ENCODE data around the gene GIT1.
A peak's percentile ranks its signal among the peaks of the same experiment; 100 is the strongest.

Gene GIT1

DNA sequence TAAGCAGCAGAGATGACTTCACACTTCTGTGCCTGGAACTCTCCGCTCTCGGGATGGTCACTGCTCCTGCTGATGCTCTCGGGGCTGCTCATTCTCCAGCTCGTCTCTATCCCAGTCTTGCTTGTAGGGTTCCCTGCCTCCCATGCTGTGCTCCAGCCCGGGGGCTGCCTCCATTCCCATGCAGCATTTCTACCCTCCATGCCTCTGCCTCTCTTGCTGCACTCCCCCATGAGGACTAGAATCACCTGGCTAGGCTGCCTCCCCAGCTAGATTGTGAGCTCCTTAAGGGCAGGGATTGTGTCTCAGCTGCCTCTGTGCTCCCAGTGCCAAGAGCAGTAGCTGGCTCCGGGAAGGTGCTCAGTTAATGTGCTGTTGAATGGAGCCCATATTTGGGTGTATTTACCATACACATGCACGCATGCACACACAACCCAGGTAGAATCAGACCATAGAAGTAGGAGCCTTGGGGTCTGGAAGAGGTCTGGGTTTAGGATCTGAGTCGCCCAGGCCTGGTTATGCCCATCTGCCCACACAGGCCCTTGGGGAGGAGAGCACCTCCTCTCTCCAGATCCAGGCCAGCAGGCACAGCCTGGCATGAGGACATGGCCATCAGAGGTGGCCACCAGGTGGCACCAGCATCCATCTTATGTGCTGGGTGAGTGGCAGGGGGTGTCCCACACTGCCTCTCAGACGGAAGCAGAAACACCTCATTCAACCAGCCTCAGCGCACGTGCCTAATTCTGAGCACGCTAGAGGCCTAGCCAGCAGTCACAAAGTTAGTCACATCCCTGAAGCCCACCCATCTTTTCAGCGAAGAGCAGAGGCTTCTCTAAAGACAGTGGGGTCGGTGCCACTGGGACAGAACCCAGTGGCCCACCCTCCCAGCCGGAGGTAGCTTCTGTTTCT, 9.3 kb downstream of the GIT1 start:
- DNase-seq (ENCODE audit: low spot score), result peak; percentile 98

- no peak for DNase-seq (ENCODE audit: low spot score)
Observed at GRCh38 chr17:29578626-29579485, 10.6 kb downstream of the GIT1 start.

- DNase-seq (ENCODE audit: low spot score), result no peak
Observed at GRCh38 chr17:29577385-29578211, 11.8 kb downstream of the GIT1 start.

- DNase-seq (ENCODE audit: low spot score), result no peak
Observed at GRCh38 chr17:29577001-29577370, 12.5 kb downstream of the GIT1 start.

DNA sequence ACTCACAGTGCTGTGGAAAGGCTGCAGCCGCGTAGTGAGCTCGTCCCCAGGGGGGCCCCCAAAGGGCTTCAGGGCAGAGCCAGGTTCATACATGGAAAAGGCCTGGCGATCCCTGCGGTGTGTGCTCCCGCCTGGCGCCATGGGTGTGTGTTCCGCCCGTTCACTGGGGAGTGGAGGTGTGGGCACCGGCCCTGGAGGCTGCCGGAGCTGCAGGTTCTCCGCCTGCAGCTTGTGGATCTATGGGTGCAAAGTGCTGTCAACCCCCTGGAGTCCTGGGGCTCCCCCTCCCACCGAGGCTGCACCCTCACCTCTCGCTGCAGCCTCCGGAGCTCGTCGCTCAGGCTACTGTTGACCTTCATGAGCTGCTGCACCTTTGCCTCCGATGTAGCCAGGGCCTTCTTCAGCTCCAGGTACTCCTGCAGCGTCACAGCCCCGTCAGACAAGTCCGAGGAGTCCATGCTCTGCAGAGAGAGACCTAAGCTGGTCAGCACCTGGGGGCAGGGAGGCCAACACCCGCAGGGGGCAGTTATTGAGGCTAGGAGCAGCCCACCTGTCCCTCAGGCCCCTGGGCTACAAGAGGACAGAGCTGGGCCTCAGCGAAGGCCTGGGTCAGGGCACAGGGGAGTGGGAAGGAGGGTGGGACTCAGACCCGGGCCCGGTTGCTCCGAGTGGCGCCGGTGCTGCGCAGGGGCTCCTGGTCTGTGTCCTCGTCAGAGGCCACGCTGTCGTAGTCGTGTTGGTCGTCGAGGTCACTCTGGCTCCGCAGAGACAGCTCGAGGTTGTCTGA, 13.0 kb downstream of the GIT1 start:
- DNase-seq (ENCODE audit: low spot score), result no peak

GRCh38 chr17:29575511-29576213, 13.8 kb downstream of the GIT1 start:
- DNase-seq (ENCODE audit: low spot score), result no peak

DNA sequence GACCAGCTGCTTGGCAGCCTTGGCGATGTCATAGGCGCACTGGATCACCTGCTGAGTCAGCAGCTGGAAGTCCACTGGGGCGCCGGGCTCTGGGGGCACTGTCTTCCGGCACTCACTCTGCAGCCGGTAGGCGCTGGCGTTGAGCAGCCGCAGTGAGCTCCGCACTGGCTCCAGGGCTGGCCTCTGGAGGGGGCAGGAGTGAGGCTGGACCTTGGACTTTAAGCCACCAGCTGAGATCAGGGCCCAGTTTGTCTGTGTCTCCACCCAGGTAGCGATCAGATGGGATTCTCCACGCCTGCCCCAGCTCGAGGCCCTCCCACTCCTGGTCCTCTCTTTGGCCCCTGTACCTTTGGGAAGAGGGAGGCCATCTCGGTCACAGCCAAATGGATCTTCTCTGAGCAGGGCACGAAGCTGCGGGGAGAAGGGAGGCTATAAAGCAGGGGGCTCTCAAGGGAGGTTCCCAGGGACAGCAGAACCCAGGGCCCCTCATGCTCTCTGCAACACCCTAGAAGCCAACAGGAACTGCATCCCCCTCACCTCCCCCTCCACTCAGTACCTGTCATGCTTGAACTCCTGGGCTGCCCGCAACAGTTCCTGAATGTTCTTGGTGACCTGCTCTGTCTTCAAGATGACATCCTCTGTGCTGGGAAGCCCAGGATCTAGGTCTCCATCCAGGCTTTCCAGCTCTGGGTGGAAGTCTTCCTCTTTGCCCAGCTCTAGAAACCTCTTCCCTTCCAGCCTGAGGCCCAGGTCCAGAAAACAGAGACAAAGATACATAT, 14.5 kb downstream of the GIT1 start:
- DNase-seq (ENCODE audit: low spot score), result peak; percentile 96

- DNase-seq (ENCODE audit: low spot score), result no peak
Observed at GRCh38 chr17:29573871-29574731, 15.3 kb downstream of the GIT1 start.

- DNase-seq (ENCODE audit: low spot score), result no peak
Observed at GRCh38 chr17:29573558-29573869, 15.9 kb downstream of the GIT1 start.

DNA sequence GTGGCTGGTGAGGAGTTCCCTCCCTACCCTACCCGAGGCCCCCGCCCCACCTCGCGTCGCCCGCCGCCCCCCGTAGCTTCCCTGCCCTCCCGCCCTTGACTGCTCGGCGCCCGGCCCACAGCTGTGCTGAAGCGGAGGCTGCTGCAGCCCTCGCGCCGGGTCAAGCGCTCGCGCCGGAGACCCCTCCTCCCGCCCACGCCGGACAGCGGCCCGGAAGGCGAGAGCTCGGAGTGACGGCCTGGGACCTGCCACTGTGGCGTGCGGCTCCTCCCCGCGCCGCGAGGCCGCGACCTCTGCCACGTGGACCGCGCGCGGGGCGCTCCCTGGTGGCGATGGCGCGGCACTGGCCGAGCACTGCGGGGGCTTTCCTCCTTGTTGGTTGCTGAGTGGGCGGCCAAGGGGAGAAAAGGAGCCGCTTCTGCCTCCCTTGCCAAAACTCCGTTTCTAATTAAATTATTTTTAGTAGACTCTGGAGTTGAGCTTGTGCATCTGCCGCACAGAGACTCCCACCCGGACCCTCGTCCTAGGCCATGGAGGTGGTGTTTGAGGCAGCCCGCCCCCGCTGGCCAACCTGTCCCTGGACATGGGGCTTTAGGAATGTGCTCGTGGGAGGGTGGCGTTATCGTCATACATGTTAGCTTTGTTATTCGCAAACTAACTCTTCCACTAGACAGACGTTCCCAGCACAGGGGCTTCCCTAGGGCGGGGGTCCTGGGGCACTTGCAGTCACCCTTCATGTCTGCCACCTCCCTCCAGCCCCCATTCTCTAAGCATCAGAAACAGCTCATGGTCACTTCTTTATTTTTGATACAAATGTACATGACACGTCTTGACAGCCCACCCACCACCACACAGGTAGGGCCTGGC, 16.5 kb downstream of the GIT1 start:
- peak; percentile 63 for DNase-seq (ENCODE audit: low spot score)

DNA sequence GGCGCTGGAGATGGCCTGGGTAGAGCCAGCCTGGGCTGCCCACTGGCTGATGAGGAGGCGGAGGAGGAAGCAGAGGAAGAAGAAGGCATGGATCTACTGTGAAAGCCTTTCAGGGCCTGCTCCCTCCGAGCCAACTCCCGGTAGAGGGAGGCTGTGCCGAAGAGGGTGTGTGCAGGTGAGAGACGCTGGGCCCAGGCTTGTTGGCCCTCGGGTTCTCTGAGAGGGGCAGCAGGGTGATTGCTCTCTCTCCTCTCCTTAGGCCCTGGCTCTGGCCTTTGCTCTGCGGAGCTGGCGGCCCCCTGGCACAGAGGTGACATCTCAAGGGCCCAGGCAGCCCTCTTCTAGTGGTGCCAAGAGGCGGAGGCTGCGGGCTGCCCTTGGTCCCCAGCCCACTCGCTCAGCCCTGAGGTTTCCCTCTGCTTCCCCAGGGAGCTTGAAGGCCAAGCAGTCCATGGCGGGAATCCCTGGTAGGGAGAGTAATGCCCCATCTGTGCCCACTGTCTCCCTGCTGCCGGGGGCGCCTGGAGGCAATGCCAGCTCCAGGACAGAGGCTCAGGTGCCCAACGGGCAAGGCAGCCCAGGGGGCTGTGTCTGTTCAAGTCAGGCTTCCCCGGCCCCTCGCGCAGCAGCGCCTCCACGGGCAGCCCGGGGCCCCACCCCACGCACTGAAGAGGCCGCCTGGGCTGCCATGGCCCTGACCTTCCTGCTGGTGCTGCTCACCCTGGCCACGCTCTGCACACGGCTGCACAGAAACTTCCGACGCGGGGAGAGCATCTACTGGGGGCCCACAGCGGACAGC, 17.4 kb downstream of the GIT1 start:
- DNase-seq (ENCODE audit: low spot score), result no peak

DNA sequence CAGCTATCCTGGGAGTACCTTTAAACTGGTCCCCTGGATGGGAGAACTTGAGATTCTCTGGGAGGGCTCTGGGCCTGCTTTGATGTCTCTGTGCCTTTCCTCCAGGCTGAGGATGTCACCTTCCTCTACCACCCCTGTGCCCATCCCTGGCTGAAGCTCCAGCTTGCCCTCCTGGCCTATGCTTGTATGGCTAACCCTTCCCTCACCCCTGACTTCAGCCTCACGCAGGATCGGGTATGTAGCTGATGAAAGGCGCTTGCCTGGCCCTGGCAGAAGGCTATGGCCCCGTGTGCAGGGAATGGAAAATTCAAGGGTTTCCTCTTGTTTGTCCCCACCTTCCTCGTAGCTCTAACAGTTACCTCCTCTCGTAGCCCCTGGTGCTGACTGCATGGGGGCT, 18.0 kb downstream of the GIT1 start:
- no peak for DNase-seq (ENCODE audit: low spot score)

DNA sequence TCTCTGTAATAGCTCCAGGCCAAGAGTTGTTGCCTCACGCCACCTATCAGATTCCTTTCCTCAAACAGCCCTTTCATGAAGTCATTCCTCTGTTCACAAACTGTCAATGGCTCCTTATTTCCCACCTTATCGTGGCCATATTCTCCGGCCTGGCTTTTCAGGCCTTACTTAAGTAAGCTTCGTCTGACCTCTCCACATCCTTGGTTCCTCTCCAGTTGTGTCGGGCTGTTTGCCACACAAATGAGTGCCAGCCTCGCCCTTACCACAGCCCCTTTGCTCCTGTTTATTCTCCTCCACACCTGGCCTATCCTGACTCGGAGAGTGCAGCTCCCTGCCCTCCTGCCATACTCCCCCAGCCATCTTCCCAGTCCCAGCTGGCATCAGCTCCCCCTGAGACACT, 18.9 kb downstream of the GIT1 start:
- DNase-seq (ENCODE audit: low spot score), result no peak

DNA sequence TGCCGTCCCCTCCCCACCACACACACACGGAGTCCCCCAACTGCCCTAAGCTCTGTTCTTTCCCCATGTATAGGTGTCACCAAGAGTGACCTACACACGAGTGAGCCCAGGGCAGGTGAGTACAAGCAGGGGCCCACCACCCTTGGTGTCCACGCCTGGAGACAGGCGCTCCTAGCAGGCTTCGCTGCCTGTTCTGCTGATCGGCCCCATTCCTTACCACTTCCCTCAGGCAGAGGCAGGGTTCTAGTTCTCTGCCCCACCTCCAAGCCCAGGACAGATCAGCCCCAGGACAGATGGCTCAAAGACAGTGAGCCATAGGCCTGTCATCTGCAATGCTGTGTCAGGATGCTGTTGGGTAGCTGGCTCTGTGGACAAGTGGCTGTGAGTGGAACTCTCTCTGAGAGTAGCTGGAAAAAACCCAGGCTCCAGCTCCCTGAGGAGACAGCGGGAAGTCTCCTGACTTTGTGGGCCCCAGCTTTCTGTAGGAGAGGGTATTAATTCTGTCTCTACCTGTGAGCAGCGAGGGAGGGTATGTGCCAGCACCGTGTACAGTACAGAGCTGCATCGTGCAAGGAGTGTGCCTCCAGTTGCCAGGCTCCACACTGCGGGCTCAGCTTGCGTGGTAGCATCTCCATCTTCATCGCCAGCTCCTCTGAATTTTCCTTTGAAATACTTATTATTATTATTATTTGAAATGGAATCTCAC, 20.1 kb downstream of the GIT1 start:
- DNase-seq (ENCODE audit: low spot score), result no peak

DNA sequence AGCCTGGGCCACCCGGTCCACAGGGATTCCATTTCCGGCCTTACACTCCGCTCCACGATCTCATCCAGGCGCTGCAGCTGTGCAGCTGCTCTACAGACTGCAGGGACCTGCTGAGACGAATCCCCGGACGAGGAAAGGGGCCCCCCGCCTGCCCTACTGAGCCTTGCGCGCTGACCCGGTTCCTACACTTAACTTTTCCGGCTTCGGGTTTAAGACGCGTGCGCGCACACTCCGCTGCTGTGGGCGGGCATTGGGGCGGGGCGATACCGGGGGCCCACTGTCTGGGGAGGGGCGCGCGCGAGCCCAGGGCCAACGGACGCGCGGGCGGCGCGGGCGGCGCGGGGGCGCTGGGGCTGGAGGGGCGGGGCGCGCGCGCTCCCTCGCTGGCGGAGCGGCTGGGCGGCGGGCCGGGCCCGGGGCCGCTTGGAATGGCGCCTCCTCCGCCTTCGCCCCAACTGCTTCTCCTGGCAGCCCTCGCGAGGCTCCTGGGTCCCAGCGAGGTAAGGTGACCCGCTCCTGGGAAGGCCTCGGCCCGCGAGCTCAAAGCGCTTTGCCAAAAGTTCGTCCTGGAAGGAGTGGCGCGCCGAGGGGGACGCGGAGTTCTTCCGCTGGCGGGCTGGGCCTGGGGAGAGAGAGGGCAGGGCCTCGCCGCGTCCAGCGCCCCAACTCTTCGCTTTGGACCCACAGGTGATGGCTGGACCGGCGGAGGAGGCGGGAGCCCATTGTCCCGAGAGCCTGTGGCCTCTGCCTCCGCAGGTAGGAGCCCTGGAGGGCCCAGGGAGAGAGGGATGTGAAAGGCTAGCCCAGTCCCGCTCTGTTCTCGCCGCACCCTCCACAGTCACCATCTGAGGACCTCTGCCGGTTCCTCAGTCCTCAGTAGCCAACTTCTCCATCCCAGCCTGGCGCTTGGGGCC, 20.9 kb downstream of the GIT1 start, which contains the start of gene TP53I13:
Gene TP53I13, plus strand, starts transcription at position 371 of the 914 bp plus-strand sequence. Its CDS starts 58 bp downstream, at position 429.
- peak; percentile 95 for DNase-seq (ENCODE audit: low spot score)

Measured in HuH-7.5 (cell line).